ENCODE data around the gene CEP131. TPM values are rescaled to one million over a fixed set of nuclear protein-coding genes. Genes with fewer than 3 reads are reported as not detected.

Gene CEP131
- total and polyA plus RNA-seq, 2 donors (not counting 3 experiments of a cell fraction or from before 2014, with no cell fraction given): 5.3 to 17.9 TPM

DNA sequence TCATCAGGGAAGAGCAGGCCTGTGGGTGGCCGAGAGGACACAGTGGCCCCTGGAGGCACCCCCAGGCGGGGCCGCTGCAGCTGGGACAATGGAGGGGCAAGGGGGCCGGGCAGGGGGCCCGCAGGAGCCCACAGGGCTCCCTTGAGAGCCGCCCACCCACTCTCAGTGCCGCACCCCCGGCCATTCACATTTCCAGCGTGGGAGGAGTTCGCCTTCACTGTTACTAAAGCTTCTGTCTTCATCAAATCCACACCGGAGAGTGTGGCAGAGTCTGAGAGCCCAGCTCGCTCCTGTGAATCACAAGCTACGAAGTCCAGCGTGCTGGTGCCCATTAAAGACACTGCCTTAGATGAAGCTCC, 78.4 kb downstream of the CEP131 start:
- no peaks in the 10 kb centered on the region for H3K79me2 ChIP-seq (ENCODE audit: control insufficient read depth, insufficient read depth, low read length)
- no peak overlapping the region for H3K9ac ChIP-seq (replicated peaks; ENCODE audit: extremely low read depth, insufficient read depth, low read length)
- no peaks in the 10 kb centered on the region for H3K9me3 ChIP-seq (replicated peaks; ENCODE audit: control insufficient read depth, insufficient read depth, low read length)
- no peak overlapping the region for H3K4me3 ChIP-seq (replicated peaks in 1 of 3; ENCODE audit: insufficient read depth in 1 of 3, low read depth in 1 of 3, low read length in 3 of 3)
- no peaks in the 10 kb centered on the region for H3K9me1 ChIP-seq (replicated peaks; ENCODE audit: control insufficient read depth, extremely low read depth, insufficient read depth, low read length)
- no peaks in the 10 kb centered on the region for H3K36me3 ChIP-seq (ENCODE audit: control insufficient read depth in 2 of 2, extremely low read depth in 1 of 2, insufficient read depth in 2 of 2, low read length in 2 of 2)
- POLR2A ChIA-PET: no interaction called here
- no peak overlapping the region for H3K27ac ChIP-seq (ENCODE audit: insufficient read depth, low read depth, low read length)
- no peak overlapping the region for H2AFZ ChIP-seq (ENCODE audit: low read depth, low read length)
- no peak for FAIRE-seq
- DNase-seq (ENCODE audit: low read depth, low spot score): no peak
- TF ChIP-seq POLR2AphosphoS5 (IDR thresholded peaks at IDR 0.05; ENCODE audit: insufficient read depth, low read depth, low read length): no peak
- no peak for TF ChIP-seq EZH2 (IDR thresholded peaks at IDR 0.05; ENCODE audit: borderline replicate concordance, low read depth, low read length, severe bottlenecking)
- TF ChIP-seq POLR2A (IDR thresholded peaks at IDR 0.05; ENCODE audit: low read depth, low read length): no peak
- TF ChIP-seq FOS (IDR thresholded peaks at IDR 0.05; ENCODE audit: borderline replicate concordance, insufficient read depth, low read length): no peak
- CTCF ChIA-PET: interaction anchor here (1.0 to 7.0 kb wide), 6 partner anchors 9 to 96 kb away, joined by 3 to 91 read pairs (median 8); partner anchors contain the start of genes NDUFAF8 and TEPSIN
- no peak overlapping the region for H3K4me2 ChIP-seq (ENCODE audit: insufficient read depth, low read length)
- H4K20me1 ChIP-seq (replicated peaks; ENCODE audit: control insufficient read depth, extremely low read depth, insufficient read depth, low read length): no peaks in the 10 kb centered on the region
- no peaks in the 10 kb centered on the region for H3K4me1 ChIP-seq (ENCODE audit: control insufficient read depth, extremely low read depth, insufficient read depth, low read length)
- intact Hi-C loops (cut with micrococcal nuclease): no loop called here
- no TSS peak for BruUV-seq (replicated peaks)
- dilution Hi-C loops (cut with MboI; ENCODE audit: extremely low pct_ligation_motif_present, low sequenced_read_pairs): no loop called here
- H3K27me3 ChIP-seq (ENCODE audit: control insufficient read depth in 2 of 2, insufficient read depth in 2 of 2, low read length in 2 of 2): no peaks in the 10 kb centered on the region

DNA sequence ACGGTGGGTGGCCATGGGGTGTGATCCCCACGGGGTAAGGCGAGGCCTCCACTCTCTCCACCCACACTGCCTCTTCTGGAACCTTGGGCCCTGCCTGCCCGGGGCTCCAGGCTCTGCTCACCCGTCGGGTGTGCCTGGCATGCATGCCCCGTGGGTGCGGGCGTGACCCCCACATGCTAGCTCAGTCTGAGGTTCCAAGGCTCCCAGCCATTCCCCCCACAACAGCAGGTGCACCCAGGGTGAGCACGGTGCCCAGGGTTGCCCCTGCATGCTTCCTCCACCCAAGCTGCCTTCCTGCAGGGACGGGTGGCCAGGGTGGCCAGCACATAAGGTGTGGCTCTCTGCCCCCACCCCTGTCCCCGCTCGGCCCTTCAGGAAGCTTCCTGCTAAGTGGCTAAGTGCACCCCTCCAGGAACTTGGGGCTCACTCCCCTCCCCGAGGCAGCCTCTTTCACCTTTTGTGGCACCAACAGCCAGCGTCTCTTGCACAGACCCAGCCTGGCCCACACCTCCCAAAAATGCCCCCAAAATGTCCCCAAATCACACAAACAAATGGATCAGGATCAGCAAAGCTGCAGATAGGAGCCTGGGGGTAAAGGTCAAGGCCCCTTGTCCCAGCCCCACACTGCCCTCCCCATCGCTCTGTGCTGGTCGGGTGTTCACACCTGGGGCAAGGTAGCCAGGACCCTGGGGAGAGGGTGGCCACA, 78.9 kb downstream of the CEP131 start:
- H3K9me1 ChIP-seq (replicated peaks; ENCODE audit: control insufficient read depth, extremely low read depth, insufficient read depth, low read length): no peaks in the 10 kb centered on the region
- no peaks in the 10 kb centered on the region for H3K4me1 ChIP-seq (ENCODE audit: control insufficient read depth, extremely low read depth, insufficient read depth, low read length)
- no peaks in the 10 kb centered on the region for H4K20me1 ChIP-seq (replicated peaks; ENCODE audit: control insufficient read depth, extremely low read depth, insufficient read depth, low read length)
- no TSS peak for BruUV-seq (replicated peaks)
- no peak overlapping the region for H2AFZ ChIP-seq (ENCODE audit: low read depth, low read length)
- POLR2A ChIA-PET: no interaction called here
- DNase-seq (ENCODE audit: low read depth, low spot score) (no peak), FAIRE-seq (no peak)
- TF ChIP-seq EZH2 (IDR thresholded peaks at IDR 0.05; ENCODE audit: borderline replicate concordance, low read depth, low read length, severe bottlenecking) (no peak), POLR2AphosphoS5 (IDR thresholded peaks at IDR 0.05; ENCODE audit: insufficient read depth, low read depth, low read length) (no peak), MYC (IDR thresholded peaks at IDR 0.05; ENCODE audit: low read depth, low read length) (no peak), POLR2A (IDR thresholded peaks at IDR 0.05; ENCODE audit: low read depth, low read length) (no peak), FOS (IDR thresholded peaks at IDR 0.05; ENCODE audit: borderline replicate concordance, insufficient read depth, low read length) (no peak)
- TF ChIP-seq, protein P1, sequence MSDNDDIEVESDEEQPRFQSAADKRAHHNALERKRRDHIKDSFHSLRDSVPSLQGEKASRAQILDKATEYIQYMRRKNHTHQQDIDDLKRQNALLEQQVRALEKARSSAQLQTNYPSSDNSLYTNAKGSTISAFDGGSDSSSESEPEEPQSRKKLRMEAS (IDR thresholded peaks at IDR 0.05; ENCODE audit: insufficient read depth, insufficient read length): no peak
- intact Hi-C loops (cut with micrococcal nuclease) (no loop called here), dilution Hi-C loops (cut with MboI; ENCODE audit: extremely low pct_ligation_motif_present, low sequenced_read_pairs) (no loop called here)
- no peaks in the 10 kb centered on the region for H3K36me3 ChIP-seq (ENCODE audit: control insufficient read depth in 2 of 2, extremely low read depth in 1 of 2, insufficient read depth in 2 of 2, low read length in 2 of 2)
- CTCF ChIA-PET: interaction anchor here (0.9 to 7.0 kb wide), 14 partner anchors 10 to 341 kb away, joined by 3 to 91 read pairs (median 5); partner anchors contain the start of genes CEP131, NDUFAF8 and TEPSIN
- no peak overlapping the region for H3K4me2 ChIP-seq (ENCODE audit: insufficient read depth, low read length)
- H3K4me3 ChIP-seq (replicated peaks in 1 of 3; ENCODE audit: insufficient read depth in 1 of 3, low read depth in 1 of 3, low read length in 3 of 3): no peak overlapping the region
- no peaks in the 10 kb centered on the region for H3K27me3 ChIP-seq (ENCODE audit: control insufficient read depth in 2 of 2, insufficient read depth in 2 of 2, low read length in 2 of 2)
- no peak overlapping the region for H3K9ac ChIP-seq (replicated peaks; ENCODE audit: extremely low read depth, insufficient read depth, low read length)
- no peak overlapping the region for H3K27ac ChIP-seq (ENCODE audit: insufficient read depth, low read depth, low read length)
- no peaks in the 10 kb centered on the region for H3K79me2 ChIP-seq (ENCODE audit: control insufficient read depth, insufficient read depth, low read length)
- H3K9me3 ChIP-seq (replicated peaks; ENCODE audit: control insufficient read depth, insufficient read depth, low read length): no peaks in the 10 kb centered on the region
